HepG2 (cell line): Measurements from ENCODE around the gene VDAC1. TPM values are rescaled to one million over a fixed set of nuclear protein-coding genes. Genes with fewer than 3 reads are reported as not detected.
A peak's percentile ranks its signal among the peaks of the same experiment; 100 is the strongest.

ENCODE experiments used
- ATAD3A ChIP-seq: sonication (generic); formaldehyde crosslinking; IDR thresholded peaks from 2 replicates; pipeline ENCODE4 v1.4.0; 2020; ENCODE audit warnings: missing genetic modification reagents
- ELF3 ChIP-seq: IDR thresholded peaks from 2 replicates; pipeline ENCODE4 v1.6.1; 2016; ENCODE audit warnings: missing genetic modification reagents, missing compliant biosample characterization
- NR2C2 ChIP-seq: sonication (generic); formaldehyde crosslinking; IDR thresholded peaks from 2 replicates; pipeline ENCODE4 v1.4.0; 2020; ENCODE audit warnings: missing genetic modification reagents, mild to moderate bottlenecking, moderate library complexity, borderline replicate concordance
- PHF5A ChIP-seq: IDR thresholded peaks from one replicate; pipeline ENCODE4 v1.6.1; 2018; ENCODE audit warnings: low read depth, missing genetic modification reagents; ENCODE audit not compliant: unreplicated experiment
- RCOR2 ChIP-seq: IDR thresholded peaks from 2 replicates; pipeline ENCODE4 v1.6.1; 2016; ENCODE audit warnings: missing biosample characterization, missing genetic modification reagents
- SSRP1 ChIP-seq: IDR thresholded peaks from 2 replicates; pipeline ENCODE4 v1.6.1; 2016; ENCODE audit warnings: control low read depth
- TFAP4 ChIP-seq: sonication (generic); IDR thresholded peaks from 2 replicates; pipeline ENCODE4 v1.6.1; 2016; ENCODE audit warnings: low read depth, borderline replicate concordance
- WIZ ChIP-seq: sonication (generic); formaldehyde crosslinking; IDR thresholded peaks from 2 replicates; pipeline ENCODE4 v1.5.1; 2020; ENCODE audit warnings: mild to moderate bottlenecking, missing genetic modification reagents
- ZFP36L2 ChIP-seq: sonication (generic); formaldehyde crosslinking; IDR thresholded peaks from 2 replicates; pipeline ENCODE4 v1.4.0; 2020; ENCODE audit warnings: missing genetic modification reagents
- ZNF770 ChIP-seq: sonication (generic); formaldehyde crosslinking; IDR thresholded peaks from 2 replicates; pipeline ENCODE4 v1.5.0; 2020; ENCODE audit warnings: mild to moderate bottlenecking, missing genetic modification reagents
- ZNF792 ChIP-seq: IDR thresholded peaks from 2 replicates; pipeline ENCODE4 v1.6.1; 2016
- polyA plus RNA-seq, 8 experiments: library from polyadenylated mRNA; depleted of rRNA in 3 of 8; stranded (reverse) in 7 of 8; unstranded in 1 of 8; fragments of >200 nt; fragmentation: Illumina TruSeq in 4 of 8; extraction: Trizol in 4 of 8; gene quantifications; 2 replicates each; pipeline versions ENCODE4 v1.2.1 to v1.2.3, GENCODE V29; 2011 to 2016; ENCODE audit warnings: low read depth in 4 of 8, missing spikeins in 1 of 8, mixed read lengths in 1 of 8; ENCODE audit not compliant: insufficient read depth in 1 of 8
- total RNA-seq, 5 experiments: library from RNA; depleted of rRNA; stranded (reverse); fragments of >200 nt; fragmentation: Illumina TruSeq; extraction: Trizol; gene quantifications; 2 replicates each; pipeline ENCODE4 v1.2.3, GENCODE V29; 2016; ENCODE audit warnings: low read depth in 1 of 5
- TF ChIP-seq, protein P1 (sequence below): sonication (generic); formaldehyde crosslinking; IDR thresholded peaks from 2 replicates; pipeline ENCODE4 v1.4.0; 2020; ENCODE audit warnings: mild to moderate bottlenecking, missing genetic modification reagents
- TF ChIP-seq, protein P2 (sequence below): IDR thresholded peaks from 2 replicates; pipeline ENCODE4 v1.6.1; 2016; ENCODE audit warnings: missing genetic modification reagents, missing compliant biosample characterization

The VDAC1 gene
- total and polyA plus RNA-seq, 2 of the 13 experiments (the other 11 are each of a cell fraction or from before 2014, with no cell fraction given): 112 to 380 TPM

DNA sequence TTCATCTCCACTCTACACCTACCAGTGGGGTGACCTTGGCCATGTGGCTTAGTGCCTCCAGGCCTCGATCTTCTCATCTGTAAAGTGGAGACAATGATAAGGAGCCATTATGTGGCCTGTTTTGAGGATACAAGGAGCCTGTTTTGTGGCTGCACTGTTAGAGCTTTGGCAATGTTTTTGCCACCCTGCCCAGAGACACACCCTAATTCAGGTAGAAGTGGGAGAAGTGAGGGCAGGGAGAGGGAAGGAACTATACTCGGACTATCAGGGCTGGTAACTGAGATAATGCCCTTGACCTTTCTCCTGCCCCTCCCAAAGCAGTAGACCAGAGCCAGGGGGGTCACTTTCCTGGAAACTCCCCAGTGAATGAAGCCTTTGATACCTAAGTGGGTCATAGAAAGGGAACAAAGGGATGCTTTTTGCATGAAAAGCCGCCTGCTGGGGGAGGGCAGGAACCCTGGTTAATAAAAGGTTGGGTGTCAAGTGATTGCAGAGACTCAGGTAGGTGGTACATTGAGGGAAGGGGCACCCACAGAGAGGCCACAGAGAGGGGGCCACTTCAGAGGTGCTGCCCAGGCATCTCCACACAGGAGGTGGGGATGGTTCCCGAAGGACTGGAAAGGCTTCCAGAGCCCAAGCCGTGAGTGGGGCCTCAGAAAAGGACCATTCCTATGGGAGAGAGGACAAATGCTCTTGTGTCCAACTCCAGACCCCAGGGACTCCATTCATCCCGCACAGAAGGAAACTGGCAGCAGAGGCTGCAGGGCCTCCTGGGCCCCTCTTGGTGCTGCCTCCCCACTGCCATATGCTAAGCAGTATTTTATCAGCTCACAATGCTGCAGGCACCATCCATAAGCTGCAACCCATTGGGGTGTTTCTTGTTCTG is 42.3 kb upstream of the VDAC1 start (continued):
- TF ChIP-seq, protein P1, sequence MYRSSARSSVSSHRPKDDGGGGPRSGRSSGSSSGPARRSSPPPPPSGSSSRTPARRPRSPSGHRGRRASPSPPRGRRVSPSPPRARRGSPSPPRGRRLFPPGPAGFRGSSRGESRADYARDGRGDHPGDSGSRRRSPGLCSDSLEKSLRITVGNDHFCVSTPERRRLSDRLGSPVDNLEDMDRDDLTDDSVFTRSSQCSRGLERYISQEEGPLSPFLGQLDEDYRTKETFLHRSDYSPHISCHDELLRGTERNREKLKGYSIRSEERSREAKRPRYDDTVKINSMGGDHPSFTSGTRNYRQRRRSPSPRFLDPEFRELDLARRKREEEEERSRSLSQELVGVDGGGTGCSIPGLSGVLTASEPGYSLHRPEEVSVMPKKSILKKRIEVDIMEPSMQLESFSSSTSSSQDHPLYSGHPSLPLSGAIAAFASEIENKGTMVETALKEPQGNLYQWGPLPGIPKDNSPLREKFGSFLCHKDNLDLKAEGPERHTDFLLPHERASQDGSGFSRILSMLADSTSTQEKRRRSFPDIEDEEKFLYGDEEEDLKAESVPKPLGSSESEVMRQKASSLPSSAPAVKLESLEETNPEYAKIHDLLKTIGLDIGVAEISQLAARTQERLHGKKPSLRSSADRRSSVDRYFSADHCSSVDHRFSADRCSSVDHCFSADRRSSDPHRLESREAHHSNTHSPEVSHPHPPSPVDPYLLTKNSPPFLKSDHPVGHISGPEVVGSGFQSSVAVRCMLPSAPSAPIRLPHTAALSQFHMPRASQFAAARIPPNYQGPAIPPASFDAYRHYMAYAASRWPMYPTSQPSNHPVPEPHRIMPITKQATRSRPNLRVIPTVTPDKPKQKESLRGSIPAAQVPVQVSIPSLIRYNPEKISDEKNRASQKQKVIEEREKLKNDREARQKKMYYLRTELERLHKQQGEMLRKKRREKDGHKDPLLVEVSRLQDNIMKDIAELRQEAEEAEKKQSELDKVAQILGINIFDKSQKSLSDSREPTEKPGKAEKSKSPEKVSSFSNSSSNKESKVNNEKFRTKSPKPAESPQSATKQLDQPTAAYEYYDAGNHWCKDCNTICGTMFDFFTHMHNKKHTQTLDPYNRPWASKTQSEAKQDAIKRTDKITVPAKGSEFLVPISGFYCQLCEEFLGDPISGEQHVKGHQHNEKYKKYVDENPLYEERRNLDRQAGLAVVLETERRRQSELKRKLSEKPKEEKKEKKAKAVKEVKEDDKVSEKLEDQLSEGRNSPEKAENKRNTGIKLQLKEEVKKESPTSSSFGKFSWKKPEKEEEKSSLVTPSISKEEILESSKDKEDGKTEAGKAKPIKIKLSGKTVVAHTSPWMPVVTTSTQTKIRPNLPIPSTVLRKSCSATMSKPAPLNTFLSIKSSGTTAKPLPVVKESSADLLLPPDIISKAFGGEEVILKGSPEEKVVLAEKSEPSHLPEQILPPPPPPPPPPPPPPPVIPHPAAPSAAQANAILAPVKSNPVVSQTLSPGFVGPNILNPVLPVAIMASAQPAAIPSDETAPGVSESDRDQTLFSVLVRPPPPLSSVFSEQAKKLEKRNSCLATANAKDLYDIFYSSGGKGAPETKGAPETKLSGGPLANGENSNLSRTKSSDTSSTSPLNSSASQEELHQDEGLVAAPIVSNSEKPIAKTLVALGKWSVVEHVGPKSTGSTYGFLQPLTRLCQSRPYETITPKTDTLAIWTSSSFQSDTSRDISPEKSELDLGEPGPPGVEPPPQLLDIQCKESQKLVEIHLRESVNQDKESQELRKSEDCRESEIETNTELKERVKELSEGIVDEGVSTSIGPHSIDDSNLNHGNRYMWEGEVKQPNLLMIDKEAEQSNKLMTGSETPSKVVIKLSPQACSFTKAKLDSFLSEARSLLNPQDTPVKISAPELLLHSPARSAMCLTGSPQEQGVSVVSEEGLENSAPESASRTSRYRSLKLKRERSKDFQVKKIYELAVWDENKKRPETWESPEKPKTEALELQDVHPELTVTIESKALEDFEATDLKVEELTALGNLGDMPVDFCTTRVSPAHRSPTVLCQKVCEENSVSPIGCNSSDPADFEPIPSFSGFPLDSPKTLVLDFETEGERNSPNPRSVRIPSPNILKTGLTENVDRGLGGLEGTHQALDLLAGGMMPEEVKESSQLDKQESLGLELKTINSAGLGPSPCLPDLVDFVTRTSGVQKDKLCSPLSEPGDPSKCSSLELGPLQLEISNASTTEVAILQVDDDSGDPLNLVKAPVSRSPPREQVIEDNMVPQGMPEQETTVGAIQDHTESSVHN (CRISPR knock-in tag): 0 out of 2 replicates have a peak, but pooled peaks have one; percentile 83
- TF ChIP-seq, protein P2, sequence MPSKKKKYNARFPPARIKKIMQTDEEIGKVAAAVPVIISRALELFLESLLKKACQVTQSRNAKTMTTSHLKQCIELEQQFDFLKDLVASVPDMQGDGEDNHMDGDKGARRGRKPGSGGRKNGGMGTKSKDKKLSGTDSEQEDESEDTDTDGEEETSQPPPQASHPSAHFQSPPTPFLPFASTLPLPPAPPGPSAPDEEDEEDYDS (CRISPR knock-in tag): 0 out of 2 replicates have a peak, but pooled peaks have one; percentile 10
- peak; percentile 83; the same call in 1 of the 2 replicates for TF ChIP-seq NR2C2 (CRISPR knock-in tag)
- peak; percentile 81 for TF ChIP-seq RCOR2
- TF ChIP-seq ZNF770 (CRISPR knock-in tag): peak; percentile 71
- no peak for TF ChIP-seq ZNF792 (CRISPR knock-in tag)
- no peak for TF ChIP-seq ZFP36L2 (CRISPR knock-in tag)
- TF ChIP-seq TFAP4: peak; percentile 40; the same call in 1 of the 2 replicates
- no peak for TF ChIP-seq WIZ (CRISPR knock-in tag)
- TF ChIP-seq PHF5A (CRISPR knock-in tag): peak; percentile 54
- peak; percentile 48 for TF ChIP-seq ELF3 (CRISPR knock-in tag)
- TF ChIP-seq SSRP1 (CRISPR knock-in tag): peak; percentile 33; the same call in 1 of the 2 replicates
- TF ChIP-seq ATAD3A (CRISPR knock-in tag): no peak
